HepG2 (cell line): Measurements from ENCODE around the gene RILPL1. TPM values are rescaled to one million over a fixed set of nuclear protein-coding genes. Genes with fewer than 3 reads are reported as not detected.
A peak's percentile ranks its signal among the peaks of the same experiment; 100 is the strongest.

Source experiments
- EZH2 ChIP-seq: conservative IDR thresholded peaks from 2 replicates; pipeline ENCODE4 v1.6.1; 2012; ENCODE audit warnings: mild to moderate bottlenecking, low read depth, low read length, moderate library complexity
- NFE2L1 ChIP-seq: sonication (generic); formaldehyde crosslinking; IDR thresholded peaks from 2 replicates; pipeline ENCODE4 v1.4.0; 2020; ENCODE audit warnings: missing genetic modification reagents, mild to moderate bottlenecking, borderline replicate concordance
- RFX5 ChIP-seq: IDR thresholded peaks from 2 replicates; pipeline ENCODE4 v1.6.1; 2011; ENCODE audit warnings: low read depth, low read length, improper control_type of control experiment
- SATB2 ChIP-seq: sonication (generic); formaldehyde crosslinking; IDR thresholded peaks from 2 replicates; pipeline ENCODE4 v1.5.0; 2020; ENCODE audit warnings: missing genetic modification reagents
- SIX4 ChIP-seq: sonication (generic); formaldehyde crosslinking; IDR thresholded peaks from 2 replicates; pipeline ENCODE4 v1.4.0; 2020; ENCODE audit warnings: missing genetic modification reagents
- SOX6 ChIP-seq, 2 experiments: fragments of 450-650 bp in 1 of 2; sonication (generic) in 1 of 2; formaldehyde crosslinking in 1 of 2; IDR thresholded peaks; 2 replicates each; pipeline versions ENCODE4 v1.4.0 to v1.6.1; 2017 to 2020; ENCODE audit warnings: antibody characterized with exemption in 1 of 2, mild to moderate bottlenecking in 1 of 2, missing genetic modification reagents in 1 of 2
- TRIM24 ChIP-seq: sonication (generic); formaldehyde crosslinking; IDR thresholded peaks from 2 replicates; pipeline ENCODE4 v1.8.0; 2022; ENCODE audit warnings: mild to moderate bottlenecking, missing genetic modification reagents
- ZFX ChIP-seq: sonication (generic); formaldehyde crosslinking; IDR thresholded peaks from 2 replicates; pipeline ENCODE4 v1.4.0; 2020; ENCODE audit warnings: mild to moderate bottlenecking, low read depth, missing genetic modification reagents, moderate library complexity
- ZMAT3 ChIP-seq: sonication (generic); formaldehyde crosslinking; conservative IDR thresholded peaks from 2 replicates; pipeline ENCODE4 v1.7.0; 2021; ENCODE audit warnings: missing genetic modification reagents
- ZNF274 ChIP-seq: sonication (generic); formaldehyde crosslinking; IDR thresholded peaks from 2 replicates; pipeline ENCODE4 v1.5.1; 2020; ENCODE audit warnings: mild to moderate bottlenecking, missing genetic modification reagents
- ZNF547 ChIP-seq: sonication (generic); formaldehyde crosslinking; IDR thresholded peaks from 2 replicates; pipeline ENCODE4 v1.5.1; 2020; ENCODE audit warnings: mild to moderate bottlenecking, missing genetic modification reagents
- ZNF549 ChIP-seq: sonication (generic); formaldehyde crosslinking; IDR thresholded peaks from 2 replicates; pipeline ENCODE4 v1.5.0; 2020; ENCODE audit warnings: missing genetic modification reagents
- ZNF879 ChIP-seq: sonication (generic); formaldehyde crosslinking; IDR thresholded peaks from 2 replicates; pipeline ENCODE4 v1.8.1; 2023; ENCODE audit warnings: missing genetic modification reagents
- polyA plus RNA-seq, 8 experiments: library from polyadenylated mRNA; depleted of rRNA in 3 of 8; stranded (reverse) in 7 of 8; unstranded in 1 of 8; fragments of >200 nt; fragmentation: Illumina TruSeq in 4 of 8; extraction: Trizol in 4 of 8; gene quantifications; 2 replicates each; pipeline versions ENCODE4 v1.2.1 to v1.2.3, GENCODE V29; 2011 to 2016; ENCODE audit warnings: low read depth in 4 of 8, missing spikeins in 1 of 8, mixed read lengths in 1 of 8; ENCODE audit not compliant: insufficient read depth in 1 of 8
- total RNA-seq, 5 experiments: library from RNA; depleted of rRNA; stranded (reverse); fragments of >200 nt; fragmentation: Illumina TruSeq; extraction: Trizol; gene quantifications; 2 replicates each; pipeline ENCODE4 v1.2.3, GENCODE V29; 2016; ENCODE audit warnings: low read depth in 1 of 5
- TF ChIP-seq, protein P1 (sequence below): sonication (generic); formaldehyde crosslinking; IDR thresholded peaks from 2 replicates; pipeline ENCODE4 v1.4.0; 2020; ENCODE audit warnings: missing genetic modification reagents, mild to moderate bottlenecking, borderline replicate concordance
- TF ChIP-seq, protein P2 (sequence below): sonication (generic); formaldehyde crosslinking; IDR thresholded peaks from 2 replicates; pipeline ENCODE4 v1.5.1; 2020; ENCODE audit warnings: missing genetic modification reagents, mild to moderate bottlenecking, borderline replicate concordance
- TF ChIP-seq, protein P3 (sequence below), 2 experiments: sonication (generic) in 1 of 2; formaldehyde crosslinking in 1 of 2; IDR thresholded peaks; 2 replicates each; pipeline versions ENCODE4 v1.6.1 to v1.9.0; 2014 to 2022; ENCODE audit warnings: antibody characterized with exemption in 1 of 2, borderline replicate concordance in 1 of 2, inconsistent platforms in 1 of 2, low read depth in 1 of 2, missing genetic modification reagents in 1 of 2

Gene RILPL1
- total and polyA plus RNA-seq, 2 of the 13 experiments (the other 11 are each of a cell fraction or from before 2014, with no cell fraction given), result 5.8 to 28.4 TPM

DNA sequence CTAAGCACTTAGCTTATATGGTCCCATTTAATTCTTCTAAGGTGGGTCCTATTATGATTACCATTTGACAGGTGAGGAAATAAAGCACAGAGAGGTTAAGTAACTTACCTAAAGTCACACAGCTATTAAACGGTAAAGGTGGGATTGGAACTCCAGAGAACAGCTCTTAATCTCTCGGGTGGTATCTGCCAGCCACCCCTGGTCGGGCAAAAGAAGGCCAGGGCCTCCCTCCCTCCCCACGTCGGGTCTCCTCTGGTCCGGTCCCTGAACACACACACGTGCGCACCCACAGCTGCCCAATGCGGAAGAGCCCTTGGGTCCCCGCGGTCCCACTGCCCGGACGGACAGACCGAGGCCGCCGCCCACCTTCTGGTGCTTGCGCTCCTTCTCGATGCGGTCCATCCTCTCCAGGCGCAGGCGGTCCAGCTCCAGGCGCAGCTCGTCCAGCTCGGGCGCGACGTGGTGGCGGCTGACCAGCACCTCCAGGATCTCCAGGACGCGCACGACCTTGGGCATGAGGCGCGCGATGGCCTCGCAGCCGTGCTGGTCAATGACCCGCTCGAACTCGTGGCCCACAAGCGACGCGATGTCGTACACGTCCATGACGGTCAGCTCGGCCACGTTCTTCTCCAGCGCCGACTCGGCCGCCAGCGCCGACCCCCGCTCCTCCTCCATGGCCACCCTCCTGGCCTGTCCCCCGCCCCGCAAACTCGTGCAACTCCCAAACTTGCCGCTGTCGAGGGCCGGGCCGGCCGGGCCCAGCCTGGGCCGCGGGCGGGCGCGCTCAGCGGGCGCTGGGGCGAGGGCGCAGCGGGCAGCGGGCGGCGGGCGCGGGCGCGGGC lies 490 bp downstream of the RILPL1 start (continued):
- TF ChIP-seq, protein P1, sequence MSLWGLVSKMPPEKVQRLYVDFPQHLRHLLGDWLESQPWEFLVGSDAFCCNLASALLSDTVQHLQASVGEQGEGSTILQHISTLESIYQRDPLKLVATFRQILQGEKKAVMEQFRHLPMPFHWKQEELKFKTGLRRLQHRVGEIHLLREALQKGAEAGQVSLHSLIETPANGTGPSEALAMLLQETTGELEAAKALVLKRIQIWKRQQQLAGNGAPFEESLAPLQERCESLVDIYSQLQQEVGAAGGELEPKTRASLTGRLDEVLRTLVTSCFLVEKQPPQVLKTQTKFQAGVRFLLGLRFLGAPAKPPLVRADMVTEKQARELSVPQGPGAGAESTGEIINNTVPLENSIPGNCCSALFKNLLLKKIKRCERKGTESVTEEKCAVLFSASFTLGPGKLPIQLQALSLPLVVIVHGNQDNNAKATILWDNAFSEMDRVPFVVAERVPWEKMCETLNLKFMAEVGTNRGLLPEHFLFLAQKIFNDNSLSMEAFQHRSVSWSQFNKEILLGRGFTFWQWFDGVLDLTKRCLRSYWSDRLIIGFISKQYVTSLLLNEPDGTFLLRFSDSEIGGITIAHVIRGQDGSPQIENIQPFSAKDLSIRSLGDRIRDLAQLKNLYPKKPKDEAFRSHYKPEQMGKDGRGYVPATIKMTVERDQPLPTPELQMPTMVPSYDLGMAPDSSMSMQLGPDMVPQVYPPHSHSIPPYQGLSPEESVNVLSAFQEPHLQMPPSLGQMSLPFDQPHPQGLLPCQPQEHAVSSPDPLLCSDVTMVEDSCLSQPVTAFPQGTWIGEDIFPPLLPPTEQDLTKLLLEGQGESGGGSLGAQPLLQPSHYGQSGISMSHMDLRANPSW (CRISPR knock-in tag), result no peak
- TF ChIP-seq SATB2 (CRISPR knock-in tag) (0 out of 2 replicates have a peak, but pooled peaks have one; percentile 30), ZMAT3 (CRISPR knock-in tag) (peak; percentile 73; the same call in 1 of the 2 replicates), SOX6 (IDR thresholded peaks at IDR 0.05) (no peak), SOX6 (CRISPR knock-in tag; IDR thresholded peaks at IDR 0.05) (peak; percentile 69), ZNF879 (CRISPR knock-in tag) (peak; percentile 55; the same call in 1 of the 2 replicates), ZNF547 (peak; percentile 44; the same call in 1 of the 2 replicates), NFE2L1 (CRISPR knock-in tag) (peak; percentile 61; the same call in 1 of the 2 replicates), ZFX (peak; percentile 93), ZNF549 (CRISPR knock-in tag) (no peak), ZNF274 (peak; percentile 92), SIX4 (0 out of 2 replicates have a peak, but pooled peaks have one; percentile 43), RFX5 (no peak), TRIM24 (CRISPR knock-in tag) (no peak), EZH2 (no peak)
- TF ChIP-seq, protein P2, sequence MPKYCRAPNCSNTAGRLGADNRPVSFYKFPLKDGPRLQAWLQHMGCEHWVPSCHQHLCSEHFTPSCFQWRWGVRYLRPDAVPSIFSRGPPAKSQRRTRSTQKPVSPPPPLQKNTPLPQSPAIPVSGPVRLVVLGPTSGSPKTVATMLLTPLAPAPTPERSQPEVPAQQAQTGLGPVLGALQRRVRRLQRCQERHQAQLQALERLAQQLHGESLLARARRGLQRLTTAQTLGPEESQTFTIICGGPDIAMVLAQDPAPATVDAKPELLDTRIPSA, result peak; percentile 83; the same call in 1 of the 2 replicates
- TF ChIP-seq, protein P3, sequence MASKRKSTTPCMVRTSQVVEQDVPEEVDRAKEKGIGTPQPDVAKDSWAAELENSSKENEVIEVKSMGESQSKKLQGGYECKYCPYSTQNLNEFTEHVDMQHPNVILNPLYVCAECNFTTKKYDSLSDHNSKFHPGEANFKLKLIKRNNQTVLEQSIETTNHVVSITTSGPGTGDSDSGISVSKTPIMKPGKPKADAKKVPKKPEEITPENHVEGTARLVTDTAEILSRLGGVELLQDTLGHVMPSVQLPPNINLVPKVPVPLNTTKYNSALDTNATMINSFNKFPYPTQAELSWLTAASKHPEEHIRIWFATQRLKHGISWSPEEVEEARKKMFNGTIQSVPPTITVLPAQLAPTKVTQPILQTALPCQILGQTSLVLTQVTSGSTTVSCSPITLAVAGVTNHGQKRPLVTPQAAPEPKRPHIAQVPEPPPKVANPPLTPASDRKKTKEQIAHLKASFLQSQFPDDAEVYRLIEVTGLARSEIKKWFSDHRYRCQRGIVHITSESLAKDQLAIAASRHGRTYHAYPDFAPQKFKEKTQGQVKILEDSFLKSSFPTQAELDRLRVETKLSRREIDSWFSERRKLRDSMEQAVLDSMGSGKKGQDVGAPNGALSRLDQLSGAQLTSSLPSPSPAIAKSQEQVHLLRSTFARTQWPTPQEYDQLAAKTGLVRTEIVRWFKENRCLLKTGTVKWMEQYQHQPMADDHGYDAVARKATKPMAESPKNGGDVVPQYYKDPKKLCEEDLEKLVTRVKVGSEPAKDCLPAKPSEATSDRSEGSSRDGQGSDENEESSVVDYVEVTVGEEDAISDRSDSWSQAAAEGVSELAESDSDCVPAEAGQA (IDR thresholded peaks at IDR 0.05; ENCODE audit: low read depth), result peak; percentile 45; the same call in 1 of the 2 replicates
- TF ChIP-seq, protein P3 (CRISPR knock-in tag; IDR thresholded peaks at IDR 0.05; ENCODE audit: borderline replicate concordance), result no peak
